Measurements from ENCODE around the gene WDR38. TPM values are rescaled to one million over a fixed set of nuclear protein-coding genes. Genes with fewer than 3 reads are reported as not detected.

WDR38 gene
- total and polyA plus RNA-seq, 2 of the 4 experiments (the other 2 are of a cell fraction), result not detected

DNA sequence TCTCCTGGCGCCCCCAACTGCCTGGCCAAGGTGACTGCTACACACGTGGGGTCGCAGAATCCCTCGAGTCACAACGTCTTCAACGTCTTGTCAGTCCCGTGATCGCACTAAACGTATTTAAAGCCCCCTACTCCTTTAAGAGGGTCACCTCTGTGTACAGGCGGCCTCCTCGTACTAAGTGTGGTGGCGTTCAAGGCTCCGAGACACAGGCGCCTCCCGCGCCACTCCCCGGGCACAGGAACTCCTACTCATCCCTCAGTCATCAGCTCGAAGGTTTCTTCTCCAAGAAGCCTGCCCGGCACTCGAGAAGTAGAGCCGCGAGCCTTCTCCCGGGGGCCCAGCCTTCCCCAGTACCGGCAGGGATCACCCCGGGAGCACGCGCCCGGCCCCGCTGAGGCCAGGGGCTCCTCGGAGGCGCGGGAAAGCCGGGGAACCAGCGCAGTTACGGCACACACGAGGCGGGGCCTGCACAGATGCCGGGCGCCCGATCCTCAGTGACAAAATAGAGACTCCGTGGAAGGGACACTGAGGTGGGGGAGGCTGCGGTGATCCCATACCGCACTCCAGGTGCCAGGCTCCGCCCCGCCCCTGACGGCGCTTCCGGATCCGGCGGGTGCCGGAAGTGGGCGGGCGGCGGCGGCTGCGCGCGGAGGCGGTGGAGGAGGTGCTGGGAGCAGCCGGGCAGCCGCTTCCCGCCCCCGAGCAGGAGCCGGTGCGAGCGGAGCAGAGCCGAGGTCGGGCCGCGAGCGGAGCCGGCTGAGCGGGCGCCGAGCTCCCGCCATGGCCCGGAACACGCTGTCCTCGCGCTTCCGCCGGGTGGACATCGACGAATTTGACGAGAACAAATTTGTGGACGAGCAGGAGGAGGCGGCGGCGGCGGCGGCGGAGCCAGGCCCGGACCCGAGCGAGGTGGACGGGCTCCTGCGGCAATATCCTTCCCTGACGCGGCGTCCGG is 15.5 kb downstream of the WDR38 start (continued):
- TF ChIP-seq CHD1 (IDR thresholded peaks at IDR 0.05; ENCODE audit: low read depth, low read length) (0 out of 2 replicates have a peak, but pooled peaks have one; percentile 15), BHLHE40 (IDR thresholded peaks at IDR 0.05; ENCODE audit: low read depth, low read length) (0 out of 2 replicates have a peak, but pooled peaks have one; percentile 11), POLR2A (IDR thresholded peaks at IDR 0.05; ENCODE audit: low read depth, low read length) (peak; percentile 90), FOS (IDR thresholded peaks at IDR 0.05; ENCODE audit: low read depth, low read length) (no peak)

DNA sequence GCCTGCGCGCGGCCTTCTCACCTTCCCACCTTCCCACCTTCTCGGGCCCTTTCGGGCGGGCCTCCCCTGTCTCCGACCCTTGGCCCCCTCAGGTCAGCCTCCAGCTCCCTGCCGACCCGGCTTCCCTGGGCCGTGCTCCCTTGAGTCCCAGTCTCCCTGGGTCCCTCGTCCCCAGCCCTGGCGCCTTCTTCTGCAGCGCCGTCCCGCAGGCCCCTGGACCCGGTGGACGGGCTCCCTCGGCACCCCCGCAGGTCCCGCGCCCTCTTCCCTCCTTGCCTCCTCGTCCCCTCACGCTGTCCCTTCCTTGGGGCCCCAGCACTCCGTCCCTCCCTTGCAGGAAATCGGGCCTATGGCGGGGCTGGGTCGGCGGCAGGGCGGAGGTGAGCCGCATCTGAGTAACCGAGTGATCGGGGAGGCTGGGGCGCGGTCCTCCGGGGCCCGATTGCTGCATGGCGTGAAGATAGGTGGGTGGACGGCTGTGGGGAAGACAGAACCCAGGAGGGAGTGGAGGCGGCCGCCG is 16.3 kb downstream of the WDR38 start:
- peak overlapping the region; percentile 96 for H3K23ac ChIP-seq (ENCODE audit: low read depth, low read length)
- 0 out of 3 replicates have a peak overlapping the region, but pooled peaks have one; percentile 61 for H2BK15ac ChIP-seq (ENCODE audit: low read depth, low read length)
- peak overlapping the region; percentile 96 for H2AK5ac ChIP-seq (ENCODE audit: low read depth, low read length)
- DNase-seq (no peak), ATAC-seq (ENCODE audit: low read depth) (peak; percentile 22)
- H3K56ac ChIP-seq (ENCODE audit: extremely low read depth, insufficient read depth, low read length), result peak overlapping the region; percentile 94
- peaks cover 20% of the 10 kb centered on the region for H3K36me3 ChIP-seq (ENCODE audit: control insufficient read depth, insufficient read depth, low read length)
- dilution Hi-C loops (cut with HindIII; ENCODE audit: low sequenced_read_pairs, unreplicated experiment) (no loop called here), in situ Hi-C loops (cut with MboI; ENCODE audit: low sequenced_read_pairs) (loop anchor here (10.0 kb wide), 1 partner anchor 275 kb away; the partner anchor contains the start of gene SCAI), intact Hi-C loops (cut with micrococcal nuclease) (loop anchor here (5.0 kb wide), 1 partner anchor 503 kb away; no protein-coding TSS in a partner anchor)
- H4K5ac ChIP-seq (ENCODE audit: low read depth, low read length), result peak overlapping the region; percentile 10
- H3K4me3 ChIP-seq (ENCODE audit: insufficient read depth, low read depth, low read length), result peak overlapping the region; percentile 69
- peak overlapping the region; percentile 90 for H3K14ac ChIP-seq (replicated peaks; ENCODE audit: low read depth, low read length)
- ChIA-PET CTCF (no interaction called here), POLR2A (ENCODE audit: unreplicated experiment) (no interaction called here)
- H4K91ac ChIP-seq (ENCODE audit: insufficient read depth, low read depth, low read length), result peak overlapping the region; percentile 55; the same call in 1 of the 2 replicates
- no peaks in the 10 kb centered on the region for H3K9me3 ChIP-seq (ENCODE audit: control insufficient read depth, insufficient read depth, low read length)
- peak overlapping the region; percentile 94 for H3K27ac ChIP-seq (ENCODE audit: insufficient read depth, low read length)
- H3K4ac ChIP-seq (ENCODE audit: low read depth, low read length), result peak overlapping the region; percentile 86
- 0% methylated on average over 7 of the region's 41 CpGs; no CpG with 5 or more reads in 1 of the 2 experiments for WGBS, 2 experiments (ENCODE audit: extremely low coverage in 2 of 2, insufficient read length in 1 of 2)
- no TSS peak for BruUV-seq (replicated peaks)
- H3K9me1 ChIP-seq (ENCODE audit: insufficient read depth, low read length), result peaks cover 16% of the 10 kb centered on the region; the same call in 1 of the 2 replicates
- no peaks in the 10 kb centered on the region for H3K27me3 ChIP-seq (ENCODE audit: control insufficient read depth, insufficient read depth, low read length)
- peak overlapping the region; percentile 86 for H2BK5ac ChIP-seq (ENCODE audit: low read depth, low read length, poor library complexity, severe bottlenecking)
- H2BK120ac ChIP-seq (ENCODE audit: low read depth, low read length), result no peak overlapping the region; the same call in 1 of the 2 replicates
- H3K4me2 ChIP-seq (ENCODE audit: low read depth, low read length), result peak overlapping the region; percentile 98
- no peak overlapping the region for H2BK20ac ChIP-seq (ENCODE audit: low read depth, low read length)
- peak overlapping the region; percentile 88 for H2AFZ ChIP-seq (replicated peaks; ENCODE audit: low read length, poor library complexity)
- H3K4me1 ChIP-seq (ENCODE audit: control insufficient read depth, insufficient read depth, low read length), result peaks cover 22% of the 10 kb centered on the region
- H3K79me1 ChIP-seq (ENCODE audit: low read depth in 1 of 2, low read length in 2 of 2), result peaks cover 10 to 64% of the 10 kb centered on the region in 2 experiments; a peak in 3 of 4 replicates
- H3K18ac ChIP-seq (ENCODE audit: low read depth, low read length), result peak overlapping the region; percentile 17
- H4K8ac ChIP-seq (ENCODE audit: low read depth in 2 of 2, low read length in 2 of 2), result peak overlapping the region; percentile 73 to 90; a peak in 3 of 4 replicates
- peak overlapping the region; percentile 98 for H3K9ac ChIP-seq (ENCODE audit: low read depth, low read length)
- peaks cover 41% of the 10 kb centered on the region for H4K20me1 ChIP-seq (ENCODE audit: insufficient read depth, low read length)
- H2AK9ac ChIP-seq (replicated peaks; ENCODE audit: low read depth, low read length, poor library complexity), result peak overlapping the region; percentile 97
- TF ChIP-seq MAZ (IDR thresholded peaks at IDR 0.05; ENCODE audit: borderline replicate concordance, low read depth, low read length), result 0 out of 2 replicates have a peak, but pooled peaks have one; percentile 22
- no peak for TF ChIP-seq MAFK (IDR thresholded peaks at IDR 0.05; ENCODE audit: low read depth, low read length)
- TF ChIP-seq RCOR1 (IDR thresholded peaks at IDR 0.05; ENCODE audit: insufficient replicate concordance, low read length), result no peak
- no peak for TF ChIP-seq RFX5 (IDR thresholded peaks at IDR 0.05; ENCODE audit: low read depth, low read length)
- 0 out of 2 replicates have a peak, but pooled peaks have one; percentile 6 for TF ChIP-seq CHD1 (IDR thresholded peaks at IDR 0.05; ENCODE audit: low read depth, low read length)

All from IMR-90 (cell line).